ENCODE results near the gene MNX1. TPM values are rescaled to one million over a fixed set of nuclear protein-coding genes. Genes with fewer than 3 reads are reported as not detected.

MNX1 gene
- total and polyA plus RNA-seq, 5 donors from 2014 or later, result 0.67 TPM; not detected in 4

- ATAC-seq (ENCODE audit: low read depth in 2 of 2), result no peak
- H3K27me3 Mint-ChIP-seq, result no peaks in the 10 kb centered on the region
- no peaks in the 10 kb centered on the region for H3K4me1 ChIP-seq (ENCODE audit: control insufficient read depth, insufficient read depth, low read length, poor library complexity, severe bottlenecking)
Observed at GRCh38 chr7:156979711-156980110, 30.8 kb downstream of the MNX1 start.

DNA sequence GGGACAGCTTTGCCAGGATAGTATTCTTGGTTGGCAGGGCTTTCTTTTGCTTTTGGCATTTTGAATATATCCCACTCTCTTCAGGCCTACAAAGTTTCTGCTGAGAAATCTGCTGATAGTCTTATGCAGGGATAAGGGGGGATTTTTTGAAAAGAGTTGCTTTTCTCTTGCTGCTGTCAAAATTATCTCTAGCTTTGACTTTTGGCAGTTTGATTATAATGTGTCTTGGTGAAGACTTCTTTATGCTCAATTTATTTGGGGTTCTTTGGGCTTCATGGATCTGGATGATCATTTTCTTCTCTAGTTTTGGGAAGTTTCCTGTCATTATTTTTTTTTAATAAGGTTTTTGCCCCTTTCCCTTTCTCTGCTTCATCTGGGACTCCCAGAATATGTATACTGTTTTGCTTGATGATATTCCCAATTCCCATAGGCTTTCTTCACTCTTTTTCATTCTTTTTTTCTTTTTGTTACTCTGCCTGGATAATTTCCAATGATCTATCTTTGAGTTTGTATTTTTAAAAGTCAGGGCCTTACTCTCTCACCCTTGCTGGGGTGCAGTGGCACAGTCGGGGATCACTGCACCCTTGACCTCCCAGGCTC is 31.4 kb downstream of the MNX1 start:
- H3K27me3 Mint-ChIP-seq, result no peaks in the 10 kb centered on the region
- peaks cover 0 to 11% (median 2%) of the 10 kb centered on the region in 7 donors for H3K9me3 Mint-ChIP-seq
- DNase-seq (no peak), ATAC-seq (ENCODE audit: low read depth in 2 of 2) (no peak)
- H3K4me1 Mint-ChIP-seq, result no peaks in the 10 kb centered on the region
- H3K4me3 ChIP-seq (ENCODE audit: low read depth, low read length), result no peak overlapping the region
- H3K27ac ChIP-seq (ENCODE audit: insufficient read depth, low read length, poor library complexity, severe bottlenecking), result no peak overlapping the region
- no peaks in the 10 kb centered on the region for H3K27me3 ChIP-seq (ENCODE audit: control insufficient read depth, insufficient read depth, low read length)
- no peaks in the 10 kb centered on the region for H3K4me1 ChIP-seq (ENCODE audit: control insufficient read depth, insufficient read depth, low read length, poor library complexity, severe bottlenecking)
- no peak overlapping the region for H3K27ac Mint-ChIP-seq
- peak overlapping the region in 1 of 4 donors; percentile 33 for H3K4me3 Mint-ChIP-seq
- H3K9me3 ChIP-seq (ENCODE audit: control insufficient read depth in 2 of 2, low read length in 2 of 2), result peaks cover 0 to 8% of the 10 kb centered on the region in 2 experiments
- peaks cover 30% of the 10 kb centered on the region for H3K36me3 Mint-ChIP-seq
- no peaks in the 10 kb centered on the region for H3K36me3 ChIP-seq (ENCODE audit: control insufficient read depth, insufficient read depth, low read length)

More at GRCh38 chr7:156979711-156980110, 30.8 kb downstream of the MNX1 start:
- no peak overlapping the region for H3K27ac Mint-ChIP-seq
- no peak overlapping the region for H3K4me3 Mint-ChIP-seq
- no peak overlapping the region for H3K4me3 ChIP-seq (ENCODE audit: low read depth, low read length)
- no peaks in the 10 kb centered on the region for H3K4me1 Mint-ChIP-seq
- H3K36me3 Mint-ChIP-seq, result peaks cover 27% of the 10 kb centered on the region
- no peak overlapping the region for H3K27ac ChIP-seq (ENCODE audit: insufficient read depth, low read length, poor library complexity, severe bottlenecking)
- no peaks in the 10 kb centered on the region for H3K36me3 ChIP-seq (ENCODE audit: control insufficient read depth, insufficient read depth, low read length)
- H3K27me3 ChIP-seq (ENCODE audit: control insufficient read depth, insufficient read depth, low read length), result no peaks in the 10 kb centered on the region
- DNase-seq, result no peak
- peaks cover 0 to 8% of the 10 kb centered on the region in 2 experiments for H3K9me3 ChIP-seq (ENCODE audit: control insufficient read depth in 2 of 2, low read length in 2 of 2)
- peaks cover 0 to 11% (median 2%) of the 10 kb centered on the region in 7 donors for H3K9me3 Mint-ChIP-seq

GRCh38 chr7:156975620-156976019 is 34.8 kb downstream of the MNX1 start:
- peaks cover 0 to 11% (median 2%) of the 10 kb centered on the region in 7 donors for H3K9me3 Mint-ChIP-seq
- H3K4me1 Mint-ChIP-seq, result no peaks in the 10 kb centered on the region
- Histone ChIP-seq H3K4me3 (ENCODE audit: low read depth, low read length) (no peak overlapping the region), H3K27me3 (ENCODE audit: control insufficient read depth, insufficient read depth, low read length) (no peaks in the 10 kb centered on the region), H3K36me3 (ENCODE audit: control insufficient read depth, insufficient read depth, low read length) (peaks cover 13% of the 10 kb centered on the region), H3K4me1 (ENCODE audit: control insufficient read depth, insufficient read depth, low read length, poor library complexity, severe bottlenecking) (no peaks in the 10 kb centered on the region), H3K27ac (ENCODE audit: insufficient read depth, low read length, poor library complexity, severe bottlenecking) (no peak overlapping the region), H3K9me3 (ENCODE audit: control insufficient read depth in 2 of 2, low read length in 2 of 2) (peaks cover 0 to 8% of the 10 kb centered on the region in 2 experiments)
- H3K4me3 Mint-ChIP-seq, result no peak overlapping the region
- no peaks in the 10 kb centered on the region for H3K27me3 Mint-ChIP-seq
- peaks cover 33% of the 10 kb centered on the region for H3K36me3 Mint-ChIP-seq
- H3K27ac Mint-ChIP-seq, result no peak overlapping the region
- ATAC-seq (ENCODE audit: low read depth in 2 of 2) (no peak), DNase-seq (no peak)

- no peaks in the 10 kb centered on the region for H3K27me3 Mint-ChIP-seq
- H3K4me3 Mint-ChIP-seq, result no peak overlapping the region
- Histone ChIP-seq H3K27ac (ENCODE audit: insufficient read depth, low read length, poor library complexity, severe bottlenecking) (no peak overlapping the region), H3K9me3 (ENCODE audit: control insufficient read depth in 2 of 2, low read length in 2 of 2) (no peaks in the 10 kb centered on the region), H3K4me1 (ENCODE audit: control insufficient read depth, insufficient read depth, low read length, poor library complexity, severe bottlenecking) (no peaks in the 10 kb centered on the region), H3K27me3 (ENCODE audit: control insufficient read depth, insufficient read depth, low read length) (no peaks in the 10 kb centered on the region), H3K4me3 (ENCODE audit: low read depth, low read length) (no peak overlapping the region), H3K36me3 (ENCODE audit: control insufficient read depth, insufficient read depth, low read length) (peaks cover 57% of the 10 kb centered on the region)
- peaks cover 39% of the 10 kb centered on the region for H3K36me3 Mint-ChIP-seq
- DNase-seq, result peak in 2 of 3 donors; percentile 26
- ATAC-seq (ENCODE audit: low read depth in 2 of 2), result peak in 1 of 2 donors; percentile 34
- H3K27ac Mint-ChIP-seq, result no peak overlapping the region
- H3K4me1 Mint-ChIP-seq, result peaks cover 0 to 2% (median 0%) of the 10 kb centered on the region in 4 donors
- H3K9me3 Mint-ChIP-seq, result no peaks in the 10 kb centered on the region
Observed at GRCh38 chr7:156969972-156970420, 40.5 kb downstream of the MNX1 start.

DNA sequence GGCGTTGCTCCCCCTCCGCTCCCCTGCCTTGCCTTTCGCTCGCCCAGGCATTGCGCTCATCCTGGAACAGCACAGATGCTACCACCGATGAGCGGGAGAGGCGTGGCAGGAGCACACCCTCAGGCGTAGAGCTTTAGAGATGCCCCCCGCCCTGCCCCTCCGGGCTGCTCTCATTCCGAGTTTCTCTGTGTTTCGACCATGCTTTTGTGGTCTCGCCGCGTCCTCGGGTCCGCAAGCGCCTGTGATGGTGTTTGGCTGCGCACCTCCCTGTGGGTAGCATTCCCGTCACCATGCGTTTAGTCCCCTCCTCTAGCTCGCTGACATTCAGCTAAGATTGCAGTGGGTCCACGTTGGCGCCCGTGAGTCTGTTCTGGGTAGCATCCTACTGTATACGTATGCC is 42.3 kb downstream of the MNX1 start:
- H3K4me3 ChIP-seq (ENCODE audit: low read depth, low read length), result no peak overlapping the region
- Mint-ChIP-seq H3K4me3 (no peak overlapping the region), H3K9me3 (no peaks in the 10 kb centered on the region), H3K36me3 (peaks cover 43% of the 10 kb centered on the region), H3K27me3 (no peaks in the 10 kb centered on the region), H3K4me1 (peaks cover 0 to 2% (median 0%) of the 10 kb centered on the region in 4 donors), H3K27ac (no peak overlapping the region)
- DNase-seq, result no peak
- H3K27me3 ChIP-seq (ENCODE audit: control insufficient read depth, insufficient read depth, low read length), result no peaks in the 10 kb centered on the region
- no peak for ATAC-seq (ENCODE audit: low read depth in 2 of 2)
- no peaks in the 10 kb centered on the region for H3K4me1 ChIP-seq (ENCODE audit: control insufficient read depth, insufficient read depth, low read length, poor library complexity, severe bottlenecking)
- no peaks in the 10 kb centered on the region for H3K9me3 ChIP-seq (ENCODE audit: control insufficient read depth in 2 of 2, low read length in 2 of 2)
- H3K36me3 ChIP-seq (ENCODE audit: control insufficient read depth, insufficient read depth, low read length), result peaks cover 75% of the 10 kb centered on the region
- H3K27ac ChIP-seq (ENCODE audit: insufficient read depth, low read length, poor library complexity, severe bottlenecking), result no peak overlapping the region

GRCh38 chr7:156966387-156966786 is 44.1 kb downstream of the MNX1 start:
- no peaks in the 10 kb centered on the region for H3K9me3 Mint-ChIP-seq
- peaks cover 0 to 2% (median under 1%) of the 10 kb centered on the region in 4 donors for H3K4me1 Mint-ChIP-seq
- no peak overlapping the region for H3K27ac Mint-ChIP-seq
- Histone ChIP-seq H3K27me3 (ENCODE audit: control insufficient read depth, insufficient read depth, low read length) (no peaks in the 10 kb centered on the region), H3K27ac (ENCODE audit: insufficient read depth, low read length, poor library complexity, severe bottlenecking) (no peak overlapping the region), H3K4me3 (ENCODE audit: low read depth, low read length) (no peak overlapping the region), H3K4me1 (ENCODE audit: control insufficient read depth, insufficient read depth, low read length, poor library complexity, severe bottlenecking) (no peaks in the 10 kb centered on the region), H3K9me3 (ENCODE audit: control insufficient read depth in 2 of 2, low read length in 2 of 2) (no peaks in the 10 kb centered on the region), H3K36me3 (ENCODE audit: control insufficient read depth, insufficient read depth, low read length) (peaks cover 86% of the 10 kb centered on the region)
- DNase-seq, result no peak
- H3K36me3 Mint-ChIP-seq, result peaks cover 49% of the 10 kb centered on the region
- ATAC-seq (ENCODE audit: low read depth in 2 of 2), result no peak
- H3K4me3 Mint-ChIP-seq, result no peak overlapping the region
- no peaks in the 10 kb centered on the region for H3K27me3 Mint-ChIP-seq

GRCh38 chr7:156964971-156965370 is 45.5 kb downstream of the MNX1 start:
- peaks cover 0 to 8% (median 1%) of the 10 kb centered on the region in 4 donors for H3K4me1 Mint-ChIP-seq
- H3K27me3 ChIP-seq (ENCODE audit: control insufficient read depth, insufficient read depth, low read length), result no peaks in the 10 kb centered on the region
- no peaks in the 10 kb centered on the region for H3K27me3 Mint-ChIP-seq
- ATAC-seq (ENCODE audit: low read depth in 2 of 2), result no peak
- no peaks in the 10 kb centered on the region for H3K9me3 Mint-ChIP-seq
- no peak overlapping the region for H3K4me3 Mint-ChIP-seq
- no peak overlapping the region for H3K27ac Mint-ChIP-seq
- H3K4me3 ChIP-seq (ENCODE audit: low read depth, low read length), result no peak overlapping the region
- peaks cover 93% of the 10 kb centered on the region for H3K36me3 ChIP-seq (ENCODE audit: control insufficient read depth, insufficient read depth, low read length)
- H3K4me1 ChIP-seq (ENCODE audit: control insufficient read depth, insufficient read depth, low read length, poor library complexity, severe bottlenecking), result no peaks in the 10 kb centered on the region
- no peak for DNase-seq
- H3K36me3 Mint-ChIP-seq, result peaks cover 59% of the 10 kb centered on the region
- no peak overlapping the region for H3K27ac ChIP-seq (ENCODE audit: insufficient read depth, low read length, poor library complexity, severe bottlenecking)
- no peaks in the 10 kb centered on the region for H3K9me3 ChIP-seq (ENCODE audit: control insufficient read depth in 2 of 2, low read length in 2 of 2)

- Histone ChIP-seq H3K27me3 (ENCODE audit: control insufficient read depth, insufficient read depth, low read length) (no peaks in the 10 kb centered on the region), H3K9me3 (ENCODE audit: control insufficient read depth in 2 of 2, low read length in 2 of 2) (no peaks in the 10 kb centered on the region), H3K4me1 (ENCODE audit: control insufficient read depth, insufficient read depth, low read length, poor library complexity, severe bottlenecking) (no peaks in the 10 kb centered on the region), H3K36me3 (ENCODE audit: control insufficient read depth, insufficient read depth, low read length) (peaks cover 92% of the 10 kb centered on the region), H3K27ac (ENCODE audit: insufficient read depth, low read length, poor library complexity, severe bottlenecking) (no peak overlapping the region), H3K4me3 (ENCODE audit: low read depth, low read length) (no peak overlapping the region)
- H3K4me3 Mint-ChIP-seq, result no peak overlapping the region
- H3K9me3 Mint-ChIP-seq, result no peaks in the 10 kb centered on the region
- ATAC-seq (ENCODE audit: low read depth in 2 of 2), result no peak
- peaks cover 59% of the 10 kb centered on the region for H3K36me3 Mint-ChIP-seq
- H3K27me3 Mint-ChIP-seq, result no peaks in the 10 kb centered on the region
- H3K4me1 Mint-ChIP-seq, result peaks cover 0 to 8% (median 0%) of the 10 kb centered on the region in 4 donors
- no peak overlapping the region for H3K27ac Mint-ChIP-seq
- DNase-seq, result no peak
Observed at GRCh38 chr7:156963472-156963871, 47.0 kb downstream of the MNX1 start.

Measured in CD4-positive, CD25-positive, alpha-beta regulatory T cell (primary cell).